Measurements from ENCODE around the gene MON1B. TPM values are rescaled to one million over a fixed set of nuclear protein-coding genes. Genes with fewer than 3 reads are reported as not detected.

The MON1B gene
- total and polyA plus RNA-seq, 9 of the 15 experiments (the other 6 are each of a cell fraction or from before 2014, with no cell fraction given), result 5.0 to 66.0 (median 12.6) TPM

- Histone ChIP-seq H3K27ac (ENCODE audit: extremely low read depth, low read depth, low read length) (no peak overlapping the region), H3K27me3 (ENCODE audit: control insufficient read depth in 2 of 2, insufficient read depth in 2 of 2, low read length in 2 of 2) (peaks cover 4 to 6% of the 10 kb centered on the region in 2 experiments; a peak in 3 of 5 replicates), H2AFZ (ENCODE audit: low read depth, low read length) (no peak overlapping the region), H3K79me2 (ENCODE audit: control insufficient read depth, insufficient read depth, low read length) (no peaks in the 10 kb centered on the region), H3K4me3 (no peak overlapping the region), H4K20me1 (replicated peaks; ENCODE audit: control insufficient read depth, insufficient read depth, low read length) (no peaks in the 10 kb centered on the region), H3K4me1 (replicated peaks in 1 of 2; ENCODE audit: control insufficient read depth in 2 of 2, insufficient read depth in 2 of 2, low read length in 2 of 2) (no peaks in the 10 kb centered on the region), H3K9ac (ENCODE audit: insufficient read depth in 1 of 2, low read depth in 2 of 2, low read length in 2 of 2) (no peak overlapping the region), H3K9me3 (replicated peaks; ENCODE audit: control insufficient read depth, insufficient read depth, low read depth, low read length) (no peaks in the 10 kb centered on the region), H3K4me2 (ENCODE audit: insufficient read depth, low read length) (no peak overlapping the region), H3K36me3 (ENCODE audit: control insufficient read depth, insufficient read depth, low read length) (no peaks in the 10 kb centered on the region), H3K9me1 (ENCODE audit: control insufficient read depth, insufficient read depth, low read length) (no peaks in the 10 kb centered on the region)
- ChIA-PET POLR2A (no interaction called here), CTCF (ENCODE audit: low intra/inter-chr PET ratio) (no interaction called here)
- TF ChIP-seq ZNF717 (CRISPR knock-in tag; IDR thresholded peaks at IDR 0.05) (no peak), ATF2 (CRISPR knock-in tag; IDR thresholded peaks at IDR 0.05) (no peak), MED1 (CRISPR knock-in tag; IDR thresholded peaks at IDR 0.05; ENCODE audit: borderline replicate concordance) (no peak), NCOA2 (IDR thresholded peaks at IDR 0.05; ENCODE audit: partially characterized antibody in 2 of 2) (no peak), KLF13 (tag; IDR thresholded peaks at IDR 0.05; ENCODE audit: borderline replicate concordance, low read depth) (no peak)
- ATAC-seq (no peak), DNase-seq (ENCODE audit: extremely low read depth in 1 of 4, low spot score in 3 of 4) (no peak), FAIRE-seq (no peak)
- BruUV-seq (replicated peaks), result no TSS peak
- WGBS (ENCODE audit: insufficient coverage, low coverage, missing lambda C conversion rate), result 1% methylated on average over 5 of the region's 5 CpGs
- in situ Hi-C loops (cut with MboI) (loop anchor here (25.0 kb wide), 1 partner anchor 735 kb away; no protein-coding TSS in a partner anchor), intact Hi-C loops (cut with micrococcal nuclease) (no loop called here)
Observed at GRCh38 chr16:77227745-77228144, 36.8 kb downstream of the MON1B start.

Data from K562 (cell line).